Measurements from ENCODE around the gene CDC42SE1. TPM values are rescaled to one million over a fixed set of nuclear protein-coding genes. Genes with fewer than 3 reads are reported as not detected.
A peak's percentile ranks its signal among the peaks of the same experiment; 100 is the strongest.

The CDC42SE1 gene
- total RNA-seq, 1 donor from 2014 or later = 114 TPM

DNA sequence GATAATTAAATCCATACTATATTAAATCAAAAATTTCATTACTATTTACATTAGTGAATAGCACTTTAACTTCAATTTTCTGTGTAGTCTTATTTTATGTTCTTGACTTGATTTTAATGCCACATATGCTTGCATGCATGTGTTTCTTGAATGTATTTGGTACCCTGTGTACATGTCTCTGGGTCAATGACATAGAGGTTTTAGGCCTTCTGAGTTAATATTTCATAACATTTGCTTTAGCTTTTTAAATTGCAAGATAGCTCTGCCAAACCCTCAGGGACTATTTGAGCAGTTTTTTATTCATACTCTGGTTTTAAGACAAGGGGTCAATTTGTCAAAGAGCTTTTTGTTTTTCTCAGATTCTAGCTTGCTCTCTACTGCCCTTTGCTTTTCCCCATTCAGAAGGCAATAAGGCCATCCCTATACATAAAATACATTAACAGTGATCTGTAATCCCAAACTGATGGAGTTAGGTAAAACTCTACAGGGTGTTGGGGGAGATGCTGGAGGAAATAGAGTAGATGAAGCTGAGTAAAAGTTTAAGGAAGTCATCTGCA lies 5.7 kb upstream of the CDC42SE1 start:
- ATAC-seq (no peak), DNase-seq (no peak)
- intact Hi-C loops (cut with DNase I) = no loop called here
- Histone ChIP-seq H3K4me3 (no peak overlapping the region), H3K4me1 (peaks cover 18% of the 10 kb centered on the region), H3K27me3 (ENCODE audit: low read depth) (no peaks in the 10 kb centered on the region), H3K36me3 (no peaks in the 10 kb centered on the region), H3K27ac (no peak overlapping the region), H3K9me3 (no peaks in the 10 kb centered on the region)
- TF ChIP-seq, protein P1, sequence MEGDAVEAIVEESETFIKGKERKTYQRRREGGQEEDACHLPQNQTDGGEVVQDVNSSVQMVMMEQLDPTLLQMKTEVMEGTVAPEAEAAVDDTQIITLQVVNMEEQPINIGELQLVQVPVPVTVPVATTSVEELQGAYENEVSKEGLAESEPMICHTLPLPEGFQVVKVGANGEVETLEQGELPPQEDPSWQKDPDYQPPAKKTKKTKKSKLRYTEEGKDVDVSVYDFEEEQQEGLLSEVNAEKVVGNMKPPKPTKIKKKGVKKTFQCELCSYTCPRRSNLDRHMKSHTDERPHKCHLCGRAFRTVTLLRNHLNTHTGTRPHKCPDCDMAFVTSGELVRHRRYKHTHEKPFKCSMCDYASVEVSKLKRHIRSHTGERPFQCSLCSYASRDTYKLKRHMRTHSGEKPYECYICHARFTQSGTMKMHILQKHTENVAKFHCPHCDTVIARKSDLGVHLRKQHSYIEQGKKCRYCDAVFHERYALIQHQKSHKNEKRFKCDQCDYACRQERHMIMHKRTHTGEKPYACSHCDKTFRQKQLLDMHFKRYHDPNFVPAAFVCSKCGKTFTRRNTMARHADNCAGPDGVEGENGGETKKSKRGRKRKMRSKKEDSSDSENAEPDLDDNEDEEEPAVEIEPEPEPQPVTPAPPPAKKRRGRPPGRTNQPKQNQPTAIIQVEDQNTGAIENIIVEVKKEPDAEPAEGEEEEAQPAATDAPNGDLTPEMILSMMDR (IDR thresholded peaks at IDR 0.05) = no peak

DNA sequence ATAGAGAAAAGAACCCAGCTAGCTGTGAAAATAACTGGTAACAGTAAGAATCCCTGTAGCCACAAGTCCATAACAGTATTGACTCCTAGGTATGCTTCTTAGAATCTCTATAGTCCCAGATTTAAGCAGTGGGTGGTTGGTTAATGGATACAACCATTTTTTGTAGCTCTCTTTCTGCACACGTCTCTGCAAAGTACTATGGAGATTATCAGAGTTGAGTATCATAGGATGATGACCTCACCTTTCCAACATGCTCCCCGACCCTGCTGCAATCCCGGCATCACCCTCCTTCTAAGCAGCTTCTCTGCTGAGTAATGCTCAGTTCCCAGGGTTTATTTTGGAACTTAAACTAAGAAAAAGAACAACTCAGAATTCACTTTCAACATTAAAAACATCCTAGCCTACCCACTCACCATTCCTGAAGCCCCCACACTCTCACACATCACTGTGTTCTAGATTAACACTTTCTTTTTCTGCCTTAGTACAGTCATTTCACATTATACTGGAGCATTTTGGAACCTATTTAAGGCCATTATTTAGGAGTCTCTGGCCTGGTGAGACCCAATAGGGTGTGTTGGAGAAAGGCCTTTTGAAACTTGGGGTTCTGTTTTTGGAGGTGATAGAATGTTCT lies 3.4 kb upstream of the CDC42SE1 start:
- Histone ChIP-seq H3K4me3 (no peak overlapping the region), H3K27ac (no peak overlapping the region), H3K4me1 (peaks cover 20% of the 10 kb centered on the region), H3K9me3 (no peaks in the 10 kb centered on the region), H3K27me3 (ENCODE audit: low read depth) (no peaks in the 10 kb centered on the region), H3K36me3 (no peaks in the 10 kb centered on the region)
- ATAC-seq (no peak), DNase-seq (no peak)
- TF ChIP-seq, protein P1 (IDR thresholded peaks at IDR 0.05) = no peak
- intact Hi-C loops (cut with DNase I) = no loop called here

DNA sequence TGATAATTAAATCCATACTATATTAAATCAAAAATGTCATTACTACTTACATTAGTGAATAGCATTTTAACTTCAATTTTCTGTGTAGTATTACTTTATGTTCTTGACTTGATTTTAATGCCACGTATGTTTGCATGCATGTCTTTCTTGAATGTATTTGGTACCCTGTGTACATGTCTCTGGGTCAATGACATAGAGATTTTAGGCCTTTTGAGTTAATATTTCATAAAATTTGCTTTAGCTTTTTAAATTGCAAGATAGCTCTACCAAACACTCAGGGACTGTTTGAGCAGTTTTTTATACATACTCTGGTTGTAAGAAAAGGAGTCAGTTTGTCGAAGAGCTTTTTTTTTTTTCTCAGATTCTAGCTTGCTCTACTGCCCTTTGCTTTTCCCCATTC lies 2.3 kb upstream of the CDC42SE1 start:
- Histone ChIP-seq H3K36me3 (peaks cover 6% of the 10 kb centered on the region), H3K4me3 (no peak overlapping the region), H3K4me1 (peaks cover 32% of the 10 kb centered on the region), H3K27ac (no peak overlapping the region), H3K9me3 (no peaks in the 10 kb centered on the region), H3K27me3 (ENCODE audit: low read depth) (no peaks in the 10 kb centered on the region)
- ATAC-seq = no peak
- intact Hi-C loops (cut with DNase I) = no loop called here
- TF ChIP-seq, protein P1 (IDR thresholded peaks at IDR 0.05) = no peak
- no peak for DNase-seq

DNA sequence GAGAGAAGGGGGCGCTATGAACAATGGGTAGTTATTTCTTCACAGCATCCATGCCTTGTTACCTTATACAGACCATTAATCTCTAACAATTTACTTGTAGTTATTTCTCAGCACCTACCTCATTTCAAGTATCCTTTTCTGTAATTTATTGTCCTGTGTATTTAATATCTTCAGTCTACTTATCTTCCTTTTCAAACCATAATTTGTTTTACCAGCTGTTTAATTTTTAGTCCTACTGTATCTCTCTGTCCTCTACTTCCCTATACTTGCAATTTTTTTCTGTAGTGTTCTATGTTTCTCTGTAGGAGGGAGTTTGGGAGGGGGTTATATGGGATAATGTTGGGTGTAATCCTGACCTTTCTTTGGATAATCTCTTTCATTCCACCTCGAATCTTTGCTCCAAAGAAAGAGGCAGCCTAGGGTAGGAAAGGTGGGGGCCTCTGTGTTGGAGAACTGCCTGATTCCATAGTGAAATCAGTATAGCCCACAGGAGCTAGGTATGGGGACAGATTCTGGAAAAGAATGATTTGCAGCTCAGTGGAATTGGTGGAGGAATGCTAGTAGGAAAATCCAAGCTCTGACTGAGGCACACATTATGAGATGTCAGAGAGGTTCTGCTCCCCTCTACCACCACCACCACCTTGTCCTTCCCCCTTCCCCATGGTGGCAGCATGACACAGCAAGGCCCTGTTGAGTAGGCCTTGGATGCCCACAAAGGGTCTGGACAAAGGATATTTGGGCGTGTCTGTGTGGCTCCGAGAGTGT lies 1.4 kb upstream of the CDC42SE1 start:
- no peaks in the 10 kb centered on the region for H3K9me3 ChIP-seq
- intact Hi-C loops (cut with DNase I) = no loop called here
- peak overlapping the region; percentile 94 for H3K4me3 ChIP-seq
- DNase-seq (no peak), ATAC-seq (no peak)
- H3K36me3 ChIP-seq = peaks cover 14% of the 10 kb centered on the region
- no peaks in the 10 kb centered on the region for H3K27me3 ChIP-seq (ENCODE audit: low read depth)
- no peak overlapping the region for H3K27ac ChIP-seq
- H3K4me1 ChIP-seq = peaks cover 40% of the 10 kb centered on the region
- TF ChIP-seq, protein P1 (IDR thresholded peaks at IDR 0.05) = no peak

DNA sequence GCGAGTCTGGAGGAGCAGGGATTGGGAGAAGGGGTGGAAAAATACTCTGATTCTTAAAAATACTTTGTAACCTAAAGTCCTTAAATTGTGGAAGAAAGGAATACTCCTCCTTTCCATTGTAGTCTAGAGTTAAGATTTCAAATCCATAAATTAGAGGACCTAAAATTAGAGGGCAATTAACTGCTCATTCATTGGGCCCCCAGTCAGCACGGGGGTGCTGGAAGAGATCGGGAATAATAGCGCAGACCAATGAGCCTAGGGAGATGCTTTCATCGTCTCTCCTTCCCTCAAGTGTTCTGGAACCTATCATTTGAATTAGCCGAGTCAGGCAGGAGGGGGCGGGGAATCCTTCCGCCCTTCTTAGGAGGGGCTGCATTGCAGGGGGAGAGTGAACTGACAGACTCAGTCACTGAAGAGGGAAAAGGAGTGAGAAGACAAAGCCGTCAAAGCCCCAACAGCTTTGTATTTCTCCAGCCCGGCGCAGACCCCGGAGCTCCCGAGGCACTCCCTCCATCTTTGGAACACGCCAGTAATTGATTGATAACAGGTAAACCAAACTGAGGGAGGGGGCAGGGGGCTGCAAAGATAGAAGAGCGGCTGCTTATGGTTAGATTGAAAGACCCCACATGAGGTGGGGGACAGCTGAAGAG lies 710 bp upstream of the CDC42SE1 start, which contains the start of gene MLLT11:
TSS of gene MLLT11 (plus strand) at position 391 of the 650 bp plus-strand sequence. CDS start 6,828 bp downstream, outside the sequence.
- DNase-seq (no peak), ATAC-seq (peak in 1 of 2 donors; percentile 10)
- Histone ChIP-seq H3K9me3 (no peaks in the 10 kb centered on the region), H3K4me3 (peak within 1 kb of the TSS; percentile 94), H3K27me3 (ENCODE audit: low read depth) (no peaks in the 10 kb centered on the region), H3K4me1 (peaks cover 48% of the 10 kb centered on the region), H3K36me3 (peaks cover 21% of the 10 kb centered on the region), H3K27ac (peak within 1 kb of the TSS; percentile 94)
- TF ChIP-seq, protein P1 (IDR thresholded peaks at IDR 0.05) = no peak
- intact Hi-C loops (cut with DNase I) = no loop called here

Data from lower lobe of right lung (tissue), 2 donors.